T-helper 2 cell treated with Interferon-gamma antibody and Interleukin-4, amounts not matched to agents 5 μg/mL and 100 μg/mL, for 36 hours (primary cell): ENCODE measurements around the gene TLE2.
"Not testable (repeated sequence)": the region's sequence is repeated elsewhere in the genome, so short reads cannot be mapped to it uniquely, and the experiment has no call there.

Experiments
- DNase-seq: peaks from one replicate; pipeline ENCODE4 v3.0.0; 2021; ENCODE audit warnings: low spot score
- H3K27ac Mint-ChIP-seq: one replicate; pipeline ENCODE4 v1.8.0; 2021; ENCODE audit warnings: mild to moderate bottlenecking, mixed read lengths
- H3K27me3 Mint-ChIP-seq: one replicate; pipeline ENCODE4 v1.8.0; 2021; ENCODE audit warnings: low read depth, mixed read lengths
- H3K36me3 Mint-ChIP-seq: one replicate; pipeline ENCODE4 v1.8.0; 2021; ENCODE audit warnings: low read depth, mixed read lengths
- H3K4me1 Mint-ChIP-seq: one replicate; pipeline ENCODE4 v1.8.0; 2021; ENCODE audit warnings: low read depth, mixed read lengths
- H3K4me3 Mint-ChIP-seq: one replicate; pipeline ENCODE4 v1.8.0; 2022; ENCODE audit warnings: mild to moderate bottlenecking, moderate library complexity, mixed read lengths
- H3K9me3 Mint-ChIP-seq: one replicate; pipeline ENCODE4 v1.8.0; 2021; ENCODE audit warnings: mixed read lengths

The TLE2 gene

DNA sequence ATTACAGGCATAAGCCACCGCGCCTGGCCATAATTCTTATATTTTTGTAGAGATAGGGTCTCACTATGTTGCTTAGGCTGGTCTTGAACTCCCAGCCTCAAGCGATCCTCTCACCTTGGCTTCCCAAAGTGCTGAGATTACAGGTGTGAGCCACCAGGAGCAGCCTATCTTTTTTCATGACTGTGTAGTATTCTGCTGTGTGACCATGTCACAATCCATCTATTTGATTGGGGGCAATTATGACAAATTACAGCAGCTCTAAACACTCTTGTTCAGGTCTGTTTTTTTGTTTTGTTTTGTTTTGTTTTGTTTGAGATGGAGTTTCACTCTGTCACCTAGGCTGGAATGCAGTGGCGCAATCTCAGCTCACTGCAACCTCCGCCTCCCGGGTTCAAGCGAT lies 20.9 kb upstream of the TLE2 start:
- DNase-seq, H3K9me3 Mint-ChIP-seq, H3K4me3 Mint-ChIP-seq, H3K27ac Mint-ChIP-seq, H3K27me3 Mint-ChIP-seq: not testable (repeated sequence)
- Mint-ChIP-seq H3K36me3 (peaks cover 15% of the 10 kb centered on the region), H3K4me1 (peaks cover 13% of the 10 kb centered on the region)

- peaks cover 6% of the 10 kb centered on the region for H3K36me3 Mint-ChIP-seq
- no peaks in the 10 kb centered on the region for H3K9me3 Mint-ChIP-seq
- H3K27ac Mint-ChIP-seq = no peak overlapping the region
- peak overlapping the region; percentile 20 for H3K4me3 Mint-ChIP-seq
- peaks cover 10% of the 10 kb centered on the region for H3K27me3 Mint-ChIP-seq
- no peak for DNase-seq
- H3K4me1 Mint-ChIP-seq = peaks cover 9% of the 10 kb centered on the region
These were observed 20.0 kb upstream of the TLE2 start for GRCh38 chr19:3049089-3049488.

- Mint-ChIP-seq H3K27ac (no peak overlapping the region), H3K4me1 (peaks cover 9% of the 10 kb centered on the region), H3K36me3 (peaks cover 5% of the 10 kb centered on the region), H3K9me3 (no peaks in the 10 kb centered on the region), H3K4me3 (no peak overlapping the region), H3K27me3 (peaks cover 10% of the 10 kb centered on the region)
- DNase-seq = no peak
These were observed 19.1 kb upstream of the TLE2 start for GRCh38 chr19:3048190-3048533.

DNA sequence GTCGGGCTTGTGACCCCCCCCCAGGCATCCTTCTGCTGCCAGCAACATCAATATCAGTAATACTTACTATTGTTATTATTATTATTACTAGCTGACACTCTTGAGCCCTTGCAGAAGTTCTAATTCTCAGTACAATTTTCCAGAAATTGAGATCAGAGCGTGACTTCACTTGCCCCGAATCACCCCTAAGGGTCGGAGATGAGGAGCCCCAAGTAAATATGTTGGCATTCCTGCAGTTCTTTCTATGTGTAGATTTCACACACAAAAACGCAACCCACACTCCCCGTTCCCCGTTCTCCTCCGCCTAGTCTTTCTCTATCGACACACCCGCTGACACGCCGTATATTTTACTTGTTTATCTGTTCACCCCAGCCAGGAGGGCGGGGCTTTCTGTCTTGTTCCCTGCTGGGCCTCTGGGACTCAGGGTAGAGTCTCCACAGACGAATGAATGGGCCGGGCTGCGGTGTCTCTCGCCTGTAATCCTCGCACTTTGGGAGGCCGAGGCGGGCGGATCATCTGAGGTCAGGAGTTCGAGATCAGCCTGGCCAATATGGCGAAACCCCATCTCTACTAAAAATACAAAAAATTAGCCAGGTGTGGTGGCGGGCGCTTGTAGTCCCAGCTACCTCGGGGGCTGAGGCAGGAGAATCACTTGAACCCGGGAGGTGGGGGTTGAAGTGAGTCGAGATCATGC lies 18.6 kb upstream of the TLE2 start:
- Mint-ChIP-seq H3K27me3 (peaks cover 10% of the 10 kb centered on the region), H3K27ac (peak overlapping the region; percentile 67), H3K4me1 (peaks cover 9% of the 10 kb centered on the region), H3K9me3 (no peaks in the 10 kb centered on the region), H3K4me3 (peak overlapping the region; percentile 89), H3K36me3 (peaks cover 2% of the 10 kb centered on the region)
- DNase-seq = peak; percentile 57

DNA sequence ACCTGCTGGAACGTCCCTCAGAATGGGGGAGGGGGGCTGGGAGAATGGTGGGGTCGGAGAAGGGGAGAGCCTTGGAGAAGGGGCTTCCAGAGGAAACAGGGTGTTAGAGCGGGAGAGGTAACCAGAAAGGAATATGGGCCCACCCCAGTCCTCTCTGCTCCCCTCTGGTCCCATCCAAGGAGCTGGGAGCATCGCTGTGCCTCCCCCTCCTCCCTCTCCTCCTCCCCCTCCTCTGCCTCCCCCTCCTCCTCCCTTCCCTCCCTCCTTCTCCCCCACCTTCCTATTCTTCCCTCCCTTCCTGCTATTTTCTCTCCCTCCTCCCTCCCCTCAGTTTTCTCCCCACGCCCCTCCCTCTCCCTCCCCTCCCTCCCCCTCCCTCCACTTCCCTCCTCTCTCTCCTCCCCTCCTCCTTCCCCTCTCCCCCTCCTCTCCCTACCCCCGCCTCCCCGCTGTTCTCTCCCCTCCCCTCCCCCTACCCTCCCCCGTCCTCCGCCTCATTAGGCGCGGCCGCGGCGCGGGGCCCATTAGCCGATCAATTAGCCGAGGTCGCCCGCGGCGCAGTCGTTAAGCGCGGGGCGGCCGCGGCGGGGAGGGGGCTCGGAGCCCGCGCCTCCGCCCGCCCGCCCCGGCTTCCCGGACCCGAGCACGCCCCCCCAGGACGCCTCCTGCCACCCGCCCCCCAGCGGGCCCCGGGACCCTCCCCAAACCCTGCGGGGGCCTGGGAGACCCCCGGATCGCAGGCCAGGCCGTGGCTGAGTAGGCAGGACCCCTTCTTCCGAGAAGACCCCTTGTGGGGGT lies 17.8 kb upstream of the TLE2 start:
- Mint-ChIP-seq H3K9me3 (no peaks in the 10 kb centered on the region), H3K27me3 (peaks cover 13% of the 10 kb centered on the region), H3K36me3 (no peaks in the 10 kb centered on the region), H3K4me1 (peaks cover 12% of the 10 kb centered on the region), H3K4me3 (no peak overlapping the region), H3K27ac (no peak overlapping the region)
- no peak for DNase-seq

DNA sequence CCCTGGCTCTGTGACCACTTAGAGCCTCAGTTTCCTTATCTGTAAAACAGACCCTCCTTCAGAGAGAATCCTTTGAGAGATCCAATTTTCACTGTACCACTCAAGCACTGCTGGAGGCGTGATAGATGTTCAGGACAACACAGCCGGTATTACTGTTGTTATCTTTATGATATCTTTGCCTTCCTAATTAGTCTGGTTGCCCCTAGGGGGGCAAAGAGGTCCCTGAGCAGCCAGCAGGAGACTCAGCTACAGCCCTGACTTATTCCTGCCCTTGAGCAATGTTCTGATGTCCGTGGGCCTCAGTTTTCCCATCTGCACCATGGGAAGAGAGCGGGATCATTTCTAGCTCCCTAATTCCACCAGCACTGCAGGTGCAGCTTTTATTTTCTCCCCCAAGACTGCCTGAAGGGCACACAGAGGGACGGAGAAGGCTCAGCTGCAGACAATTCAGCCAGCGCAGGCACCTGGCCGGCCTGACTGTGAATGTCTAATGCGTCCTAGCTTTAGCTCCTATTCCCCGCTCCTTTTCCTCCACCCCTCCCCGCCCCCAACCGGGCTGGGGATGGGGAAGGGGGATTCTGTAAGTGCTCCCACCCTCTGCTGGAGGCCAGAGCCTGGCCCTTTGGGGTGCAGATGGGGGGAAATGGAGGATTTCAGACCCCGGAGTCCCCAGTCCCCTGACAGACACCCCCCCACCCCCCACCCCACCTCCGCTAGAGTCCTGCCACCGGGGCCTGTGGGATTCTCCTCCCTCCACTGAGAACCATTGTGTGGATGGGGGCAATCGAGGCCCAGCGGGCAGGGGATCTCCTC lies 17.0 kb upstream of the TLE2 start:
- Mint-ChIP-seq H3K4me1 (peaks cover 12% of the 10 kb centered on the region), H3K9me3 (no peaks in the 10 kb centered on the region), H3K27ac (no peak overlapping the region), H3K36me3 (no peaks in the 10 kb centered on the region), H3K4me3 (no peak overlapping the region), H3K27me3 (peaks cover 13% of the 10 kb centered on the region)
- no peak for DNase-seq

GRCh38 chr19:3045191-3045590 lies 16.1 kb upstream of the TLE2 start:
- Mint-ChIP-seq H3K9me3 (no peaks in the 10 kb centered on the region), H3K27me3 (peaks cover 13% of the 10 kb centered on the region), H3K4me1 (peaks cover 12% of the 10 kb centered on the region), H3K27ac (no peak overlapping the region), H3K36me3 (no peaks in the 10 kb centered on the region), H3K4me3 (no peak overlapping the region)
- DNase-seq = no peak

DNA sequence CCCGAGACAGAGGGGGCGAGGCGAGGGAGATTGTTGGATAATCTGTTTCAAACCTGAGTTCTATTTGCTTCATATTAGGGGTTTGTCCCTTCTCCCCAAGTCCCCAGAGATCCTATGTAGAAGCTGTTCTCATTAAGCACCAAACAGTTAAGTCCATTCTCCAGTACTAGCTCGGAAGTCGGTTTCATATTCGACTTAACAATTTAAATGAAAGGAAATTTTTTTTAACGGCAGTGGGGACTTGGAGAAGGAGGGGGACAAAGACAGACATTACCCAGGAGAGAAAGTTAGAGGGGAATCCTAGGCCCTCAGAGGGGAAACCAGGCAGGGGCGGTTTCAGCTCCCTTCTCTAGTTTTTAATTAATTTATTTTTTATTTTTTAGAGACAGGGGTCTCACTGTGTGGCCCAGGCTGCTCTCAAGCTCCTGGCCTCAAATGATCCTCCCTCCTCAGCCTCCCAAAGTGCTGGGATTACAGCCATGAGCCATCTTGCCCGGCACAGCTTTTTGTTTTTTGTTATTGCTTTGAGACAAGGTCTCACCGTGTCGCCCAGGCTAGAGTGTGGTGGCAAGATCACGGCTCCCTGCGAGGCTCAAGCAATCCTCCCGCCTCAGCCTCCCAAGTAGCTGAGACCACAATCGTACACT lies 13.7 kb upstream of the TLE2 start:
- H3K4me1 Mint-ChIP-seq = peaks cover 7% of the 10 kb centered on the region
- H3K36me3 Mint-ChIP-seq = no peaks in the 10 kb centered on the region
- peaks cover 8% of the 10 kb centered on the region for H3K27me3 Mint-ChIP-seq
- H3K9me3 Mint-ChIP-seq = no peaks in the 10 kb centered on the region
- H3K27ac Mint-ChIP-seq = no peak overlapping the region
- no peak overlapping the region for H3K4me3 Mint-ChIP-seq
- no peak for DNase-seq

DNA sequence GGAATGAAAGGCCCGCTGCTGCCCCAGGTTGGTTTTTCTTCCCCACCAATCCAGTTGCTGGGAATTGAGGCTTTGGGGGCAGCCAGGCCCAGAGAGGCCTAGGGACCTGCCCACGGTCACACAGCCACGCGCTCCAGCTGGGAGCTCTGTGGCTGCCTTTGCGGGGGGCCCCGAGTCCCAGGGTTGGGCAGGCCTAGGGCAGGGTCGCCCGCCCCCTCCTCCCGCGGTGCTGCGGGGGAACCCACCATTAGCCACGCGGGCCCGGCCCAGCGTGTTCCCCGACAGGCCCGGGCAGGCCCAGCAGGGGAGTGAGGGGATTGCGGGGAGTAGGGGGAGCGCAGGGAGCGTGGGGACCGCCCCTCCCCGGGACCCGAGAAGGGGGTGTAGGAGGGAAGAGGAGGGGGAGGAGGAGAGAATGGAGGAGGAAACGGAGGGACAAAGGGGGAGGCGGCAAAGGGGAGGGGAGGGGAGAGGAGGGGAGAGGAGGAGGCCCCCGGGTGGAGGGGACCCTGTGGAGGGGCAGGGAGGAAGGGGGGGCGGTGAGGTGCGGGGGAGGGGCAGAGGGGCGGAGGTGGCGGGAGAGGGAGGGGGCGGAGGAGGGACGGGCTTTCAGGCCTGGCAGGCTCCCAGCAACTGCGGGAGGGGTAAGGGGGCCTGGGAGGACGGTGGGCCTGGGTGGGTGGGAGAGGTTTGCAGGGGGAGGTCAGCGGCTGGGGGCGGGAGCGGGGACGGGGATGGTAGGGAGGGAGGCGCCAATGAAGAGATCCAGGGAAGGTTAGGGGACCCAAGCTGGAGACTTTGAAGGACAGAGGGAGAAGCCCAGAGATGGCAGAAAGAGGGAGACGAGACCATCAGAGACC lies 12.9 kb upstream of the TLE2 start:
- H3K36me3 Mint-ChIP-seq = no peaks in the 10 kb centered on the region
- no peak overlapping the region for H3K4me3 Mint-ChIP-seq
- no peak for DNase-seq
- H3K27me3 Mint-ChIP-seq = peaks cover 4% of the 10 kb centered on the region
- peaks cover 3% of the 10 kb centered on the region for H3K4me1 Mint-ChIP-seq
- H3K9me3 Mint-ChIP-seq = no peaks in the 10 kb centered on the region
- no peak overlapping the region for H3K27ac Mint-ChIP-seq

DNA sequence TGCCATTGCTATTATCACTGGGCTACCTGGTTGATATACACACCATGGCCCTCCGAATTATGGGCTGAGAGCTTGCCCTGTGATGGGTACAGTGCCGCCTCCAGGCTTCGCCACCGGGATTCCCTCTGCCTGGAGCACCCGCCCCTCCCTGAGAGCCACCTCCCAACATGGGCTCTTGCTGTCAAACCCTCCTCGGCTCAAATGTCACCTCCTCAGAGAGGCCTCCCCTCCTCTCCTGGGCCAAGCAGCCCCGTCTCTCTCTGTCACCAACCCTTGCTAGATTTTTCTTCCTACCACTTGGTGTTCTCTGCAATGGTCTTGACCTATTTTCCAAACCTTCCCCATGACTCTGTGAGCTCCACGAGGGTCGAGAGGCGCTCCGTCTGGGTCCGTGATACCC lies 12.2 kb upstream of the TLE2 start:
- Mint-ChIP-seq H3K9me3 (no peaks in the 10 kb centered on the region), H3K4me3 (no peak overlapping the region), H3K27me3 (peaks cover 4% of the 10 kb centered on the region), H3K36me3 (no peaks in the 10 kb centered on the region), H3K4me1 (peaks cover 3% of the 10 kb centered on the region), H3K27ac (no peak overlapping the region)
- DNase-seq = no peak

DNA sequence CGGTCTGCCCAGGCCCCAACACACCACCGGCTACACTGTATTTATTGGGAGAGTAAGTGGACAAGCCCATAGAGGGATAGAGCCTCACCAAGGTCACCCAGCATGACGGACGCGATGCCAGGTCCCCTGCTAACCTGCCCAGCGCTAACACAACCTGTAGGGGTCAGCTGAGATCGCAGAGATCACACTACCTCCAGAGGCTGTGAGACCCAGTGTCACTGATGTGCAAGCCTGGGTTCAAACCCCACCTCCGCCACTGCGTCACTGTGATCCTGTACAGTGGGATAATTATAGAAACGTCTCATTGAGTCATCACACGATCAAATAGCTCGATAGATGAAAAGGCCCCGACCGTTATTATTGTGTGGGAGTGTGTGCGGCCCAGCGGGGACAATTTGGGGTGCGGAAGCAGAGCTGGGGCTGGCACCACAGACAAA lies 10.6 kb upstream of the TLE2 start:
- DNase-seq = no peak
- H3K4me1 Mint-ChIP-seq = peaks cover 14% of the 10 kb centered on the region
- no peak overlapping the region for H3K4me3 Mint-ChIP-seq
- no peaks in the 10 kb centered on the region for H3K36me3 Mint-ChIP-seq
- H3K9me3 Mint-ChIP-seq = no peaks in the 10 kb centered on the region
- H3K27ac Mint-ChIP-seq = peak overlapping the region; percentile 18
- H3K27me3 Mint-ChIP-seq = peaks cover 6% of the 10 kb centered on the region

GRCh38 chr19:3039125-3039524 lies 10.0 kb upstream of the TLE2 start:
- Mint-ChIP-seq H3K4me1 (peaks cover 19% of the 10 kb centered on the region), H3K36me3 (no peaks in the 10 kb centered on the region), H3K4me3 (no peak overlapping the region), H3K27ac (no peak overlapping the region), H3K27me3 (peaks cover 11% of the 10 kb centered on the region), H3K9me3 (no peaks in the 10 kb centered on the region)
- DNase-seq = no peak

- peaks cover 18% of the 10 kb centered on the region for H3K27me3 Mint-ChIP-seq
- no peaks in the 10 kb centered on the region for H3K36me3 Mint-ChIP-seq
- no peak overlapping the region for H3K4me3 Mint-ChIP-seq
- H3K27ac Mint-ChIP-seq = no peak overlapping the region
- DNase-seq = no peak
- peaks cover 19% of the 10 kb centered on the region for H3K4me1 Mint-ChIP-seq
- H3K9me3 Mint-ChIP-seq = no peaks in the 10 kb centered on the region
These were observed 9.1 kb upstream of the TLE2 start for GRCh38 chr19:3038214-3038613.
